ENCODE data around the gene FAM124B. TPM values are rescaled to one million over a fixed set of nuclear protein-coding genes. Genes with fewer than 3 reads are reported as not detected.

The FAM124B gene
- polyA plus RNA-seq, 3 donors, result 2.2 to 2.8 (median 2.3) TPM

DNA sequence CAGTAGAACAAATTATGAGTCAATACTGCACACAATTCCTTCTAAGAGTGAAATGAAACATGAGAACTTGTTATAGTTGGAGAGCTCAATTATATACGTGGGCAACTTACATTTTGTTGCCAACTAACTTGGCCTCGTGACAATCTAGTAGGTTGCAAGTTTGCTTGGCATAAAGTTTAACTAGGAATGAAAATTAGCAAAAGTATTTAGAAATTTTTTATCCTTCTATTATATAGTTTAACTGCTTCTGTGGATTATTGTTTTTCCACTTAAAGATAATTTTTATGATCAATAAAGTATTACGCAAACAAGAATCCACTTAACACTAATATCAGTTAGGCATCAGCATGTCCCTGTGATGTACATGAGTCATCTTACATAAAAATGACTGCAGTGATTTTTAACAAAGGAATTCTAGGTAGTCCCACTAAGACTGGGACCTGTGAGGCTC lies 41.1 kb downstream of the FAM124B start:
- no peak for DNase-seq (ENCODE audit: extremely low read depth in 1 of 11, low read depth in 9 of 11, low spot score in 4 of 11)

DNA sequence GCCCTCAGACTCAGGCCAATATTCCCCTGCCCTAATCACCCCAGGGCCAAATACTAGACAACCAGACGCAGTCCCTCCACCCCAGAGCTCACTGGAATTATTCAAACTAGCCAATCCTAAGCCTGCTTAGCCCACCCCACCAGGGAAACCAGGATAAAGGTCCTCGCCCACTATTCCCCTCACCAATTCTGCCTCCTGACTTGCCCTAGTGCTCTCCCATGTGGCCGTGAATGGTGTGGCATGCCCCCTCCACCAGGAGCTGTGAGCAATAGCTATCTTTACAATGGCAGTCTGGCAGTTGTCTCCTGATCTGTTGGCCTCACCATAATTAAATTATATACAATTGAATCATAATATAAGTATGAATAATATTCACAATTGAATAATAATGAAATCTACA lies 42.3 kb downstream of the FAM124B start:
- no peak for DNase-seq (ENCODE audit: extremely low read depth in 1 of 11, low read depth in 9 of 11, low spot score in 4 of 11)

DNA sequence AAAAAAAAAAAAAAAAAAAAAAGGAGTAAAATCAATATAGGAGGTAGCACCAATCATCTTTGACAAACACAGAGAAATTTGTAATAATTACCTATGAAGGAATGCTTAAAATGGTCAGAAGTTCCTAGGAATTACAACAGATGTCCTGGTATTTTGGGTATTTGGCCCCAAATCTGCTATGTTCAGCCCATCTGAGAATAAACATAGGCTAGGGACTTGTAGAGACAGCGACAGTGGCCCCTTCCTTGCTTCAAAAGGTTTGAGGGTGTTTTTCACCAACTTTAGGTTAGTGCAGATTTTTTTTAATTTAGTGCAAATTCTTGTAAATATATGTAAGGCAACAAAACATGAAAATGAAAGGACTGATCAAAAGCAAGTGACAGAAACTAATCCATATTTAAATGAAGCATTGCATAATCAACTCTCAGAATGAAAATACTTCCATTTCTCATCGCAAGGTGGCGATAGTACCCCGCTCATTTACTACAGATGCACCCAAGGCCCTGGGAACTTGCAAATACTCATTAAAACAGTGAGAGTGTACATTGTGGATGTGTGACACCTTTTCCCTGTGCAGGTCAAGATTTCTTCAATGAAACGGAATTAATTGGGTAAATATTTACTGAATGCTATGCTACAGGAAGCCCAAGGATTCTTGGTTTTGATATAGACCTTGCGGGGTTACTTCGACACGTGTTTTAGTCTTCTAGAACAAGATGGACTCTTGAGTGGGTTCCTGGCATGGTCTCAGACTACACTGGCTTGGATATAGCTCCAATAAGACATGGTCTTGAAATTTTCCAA lies 44.6 kb downstream of the FAM124B start:
- DNase-seq (ENCODE audit: extremely low read depth in 1 of 11, low read depth in 9 of 11, low spot score in 4 of 11), result peak in 6 of 11 donors; percentile 37 to 64 (median 44)

DNA sequence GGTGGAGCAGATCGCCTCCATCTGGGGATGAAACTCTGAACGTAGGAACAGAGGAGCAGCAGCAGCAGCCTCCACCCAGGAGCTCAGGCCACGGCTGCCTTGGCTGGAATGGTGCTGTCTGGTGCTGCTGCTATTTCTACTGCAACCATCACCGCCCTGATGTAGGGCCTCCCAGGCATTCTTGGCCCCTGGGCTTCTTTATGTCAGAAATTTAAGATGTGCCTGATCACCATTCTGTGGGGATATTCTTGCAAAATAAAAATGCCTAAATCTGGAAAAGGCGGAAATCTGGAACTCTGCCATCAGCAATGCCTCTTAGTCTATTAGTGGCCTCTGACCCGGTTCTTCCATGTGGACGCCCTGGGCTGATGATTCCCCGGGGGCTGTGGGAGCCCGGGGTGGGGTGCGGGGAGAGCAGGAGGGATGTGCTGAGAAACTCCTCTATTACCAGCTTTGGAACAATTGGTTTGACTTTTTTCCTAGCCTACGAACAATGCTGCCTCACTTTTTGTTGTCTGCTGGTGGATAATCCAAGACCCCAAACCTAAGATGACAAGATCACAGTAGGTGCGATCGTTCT lies 47.2 kb downstream of the FAM124B start:
- DNase-seq (ENCODE audit: extremely low read depth in 1 of 11, low read depth in 9 of 11, low spot score in 4 of 11), result no peak

GRCh38 chr2:224350703-224351102 lies 51.2 kb downstream of the FAM124B start:
- DNase-seq (ENCODE audit: extremely low read depth in 1 of 11, low read depth in 9 of 11, low spot score in 4 of 11), result peak in 1 of 11 donors; percentile 49

DNA sequence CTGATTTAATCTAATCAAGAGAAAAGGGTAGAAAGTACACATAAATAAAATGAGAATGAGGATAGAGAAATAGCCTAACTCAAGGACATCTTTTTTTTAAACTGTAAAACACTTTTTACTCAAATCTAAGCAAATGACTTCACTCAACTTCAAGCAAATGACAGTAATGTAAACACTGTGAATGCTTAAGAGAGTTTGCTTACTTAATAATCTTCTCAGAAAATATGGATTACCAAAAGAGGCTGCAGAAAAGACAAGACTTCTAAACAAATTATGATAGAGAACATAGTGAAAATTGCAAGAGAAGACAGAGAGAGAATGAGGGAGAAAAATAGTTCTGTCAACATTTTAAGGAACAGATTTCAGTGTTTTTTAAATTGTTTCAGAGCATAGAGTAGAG lies 52.5 kb downstream of the FAM124B start:
- DNase-seq (ENCODE audit: extremely low read depth in 1 of 11, low read depth in 9 of 11, low spot score in 4 of 11), result no peak

DNA sequence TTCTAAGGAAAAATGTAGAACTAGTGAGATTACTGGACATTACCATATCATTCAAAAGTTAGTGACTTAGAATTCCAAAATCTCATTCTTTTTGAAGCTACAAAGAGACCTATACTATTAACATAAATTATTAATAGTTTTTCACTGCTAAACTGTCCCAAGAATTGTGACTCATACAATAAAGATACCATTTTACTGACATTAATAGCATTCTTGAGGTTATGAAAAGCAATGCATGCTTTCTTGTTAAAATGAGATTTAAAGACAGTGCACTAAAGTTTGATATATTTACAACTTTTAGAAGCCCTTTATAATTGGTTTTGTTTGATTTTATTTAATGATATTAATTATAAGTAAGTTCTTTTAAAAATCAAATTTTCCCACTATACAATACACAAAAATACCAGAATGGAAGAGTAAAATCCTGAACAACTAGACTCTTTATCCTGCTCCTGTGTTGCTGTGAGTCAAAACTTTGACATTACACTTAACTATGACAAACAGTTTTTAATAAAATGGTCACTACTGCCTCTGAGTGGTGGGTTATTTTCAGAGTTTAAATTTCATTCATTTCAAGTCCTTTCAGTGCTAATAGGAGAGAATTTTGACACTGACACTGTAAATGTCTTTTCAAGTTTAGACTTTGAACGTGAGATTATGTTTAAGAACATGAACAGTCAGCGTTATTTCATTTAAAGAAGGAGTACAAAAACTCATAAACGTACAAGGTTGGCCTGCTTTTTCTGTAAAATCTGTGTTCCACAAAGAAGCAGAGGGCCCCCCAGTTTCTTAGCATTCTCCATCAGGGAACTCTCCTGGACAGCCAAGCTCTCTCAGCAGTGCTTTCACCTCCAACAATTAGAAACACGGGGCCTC lies 54.5 kb downstream of the FAM124B start:
- no peak for DNase-seq (ENCODE audit: extremely low read depth in 1 of 11, low read depth in 9 of 11, low spot score in 4 of 11)

DNA sequence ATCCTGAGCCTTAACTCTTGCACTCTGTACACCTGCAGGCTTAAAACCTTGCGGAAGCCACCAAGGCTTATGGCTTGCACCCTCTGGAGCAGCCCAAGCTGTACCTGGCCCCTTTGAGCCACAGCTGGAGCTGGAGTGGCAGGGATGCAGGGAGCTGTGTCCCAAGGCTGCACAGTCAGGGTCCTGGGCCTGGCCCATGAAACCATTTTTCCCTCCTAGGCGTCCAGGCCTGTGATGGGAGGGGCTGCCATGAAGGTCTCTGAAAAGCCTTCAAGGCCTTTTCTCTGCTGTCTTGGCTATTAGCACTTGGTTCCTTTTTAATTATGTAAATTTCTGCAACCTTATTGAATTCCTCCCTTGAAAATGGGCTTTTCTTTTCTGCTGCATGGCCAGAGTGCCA lies 56.4 kb downstream of the FAM124B start:
- DNase-seq (ENCODE audit: extremely low read depth in 1 of 11, low read depth in 9 of 11, low spot score in 4 of 11), result no peak

DNA sequence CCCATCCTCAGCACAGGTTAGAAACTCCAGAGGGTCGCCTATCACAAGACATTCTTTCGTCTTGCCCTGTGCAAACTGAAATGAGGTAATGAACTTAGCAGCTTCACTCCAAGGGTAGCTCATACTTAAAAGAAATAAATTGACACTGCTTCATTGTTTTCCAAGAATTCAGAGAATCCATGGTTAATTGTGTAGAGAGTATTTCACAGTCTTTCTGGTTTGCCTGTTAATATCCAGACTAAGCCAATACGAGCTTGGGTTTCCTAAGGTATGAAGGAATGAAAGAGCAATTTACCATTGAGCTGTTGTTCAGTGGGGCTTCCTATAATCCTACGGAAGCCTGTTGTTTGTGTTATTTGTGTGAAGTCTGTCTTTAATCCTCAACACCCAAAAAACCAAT lies 58.7 kb downstream of the FAM124B start:
- DNase-seq (ENCODE audit: extremely low read depth in 1 of 11, low read depth in 9 of 11, low spot score in 4 of 11), result no peak

DNA sequence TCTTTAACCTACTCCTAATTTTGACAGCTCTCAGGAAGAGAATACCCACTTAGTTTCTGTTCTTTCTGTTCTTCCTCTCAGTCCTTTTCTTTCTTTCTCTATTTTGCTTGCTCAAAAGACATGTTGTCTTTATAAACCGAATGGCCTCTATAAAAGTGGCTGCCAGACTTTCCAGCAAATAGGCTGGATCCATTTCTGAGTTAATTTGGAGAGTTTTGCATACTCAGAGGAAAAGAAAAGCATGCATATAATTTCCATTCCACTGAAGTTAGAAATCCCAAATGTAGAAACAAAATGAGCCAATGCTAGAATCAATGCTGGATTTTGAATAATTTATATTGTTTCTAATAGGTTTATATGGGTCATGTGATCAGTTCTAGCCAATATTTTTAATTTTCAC lies 65.9 kb downstream of the FAM124B start:
- no peak for DNase-seq (ENCODE audit: extremely low read depth in 1 of 11, low read depth in 9 of 11, low spot score in 4 of 11)

- no peak for DNase-seq (ENCODE audit: extremely low read depth in 1 of 11, low read depth in 9 of 11, low spot score in 4 of 11)
Observed at GRCh38 chr2:224334726-224335125, 67.2 kb downstream of the FAM124B start.

GRCh38 chr2:224333726-224334482 lies 68.0 kb downstream of the FAM124B start:
- DNase-seq (ENCODE audit: extremely low read depth in 1 of 11, low read depth in 9 of 11, low spot score in 4 of 11), result no peak

DNA sequence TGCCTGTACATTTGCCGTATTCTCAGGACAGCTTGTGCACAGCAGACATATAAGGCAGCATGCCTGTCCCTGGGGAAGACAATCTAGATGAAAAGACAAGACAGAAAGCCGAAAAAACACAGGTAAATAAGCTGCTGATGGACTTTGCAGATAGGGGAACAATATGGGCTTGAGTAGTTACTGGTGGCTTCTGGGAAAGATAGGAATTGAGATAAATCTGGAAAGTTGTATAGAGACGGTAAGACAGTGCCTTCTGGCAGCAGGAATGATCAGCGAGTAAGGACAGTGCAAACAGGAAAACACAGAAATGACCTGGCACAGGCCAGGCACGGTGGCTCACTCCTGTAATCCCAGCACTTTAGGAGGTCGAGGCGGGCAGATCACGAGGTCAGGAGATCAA lies 70.2 kb downstream of the FAM124B start:
- DNase-seq (ENCODE audit: extremely low read depth in 1 of 11, low read depth in 9 of 11, low spot score in 4 of 11), result no peak

GRCh38 chr2:224328798-224329197 lies 73.1 kb downstream of the FAM124B start:
- no peak for DNase-seq (ENCODE audit: extremely low read depth in 1 of 11, low read depth in 9 of 11, low spot score in 4 of 11)

Other genes with a start within 250 kb of the FAM124B start
- gene CUL3, start 183.3 kb upstream of the FAM124B start, polyA plus RNA-seq (ENCODE audit: insufficient read length in 3 of 3), result 100 to 1,000 TPM in 2 of 3 donors, 10 to 100 TPM in 1; 99.4 to 147 (median 116) TPM

Measured in renal cortex interstitium (tissue), 11 donors.